Stimulated activated CD8-positive, alpha-beta memory T cell treated with anti-CD3 and anti-CD28 coated beads, Interleukin-4, amount 100 ng/mL, for 48 hours (primary cell): ENCODE results near the gene RARRES1.
A peak's percentile ranks its signal among the peaks of the same experiment; 100 is the strongest.

Experiments used
- DNase-seq: peaks from one replicate; pipeline ENCODE4 v3.0.0-alpha.2; 2020

The RARRES1 gene

GRCh38 chr3:158731938-158732855, at the start of gene RARRES1:
Gene RARRES1, minus strand, starts transcription at chr3:158732457. Its CDS starts 42 bp downstream, at chr3:158732415.
- DNase-seq: peak; percentile 65

GRCh38 chr3:158781849-158782248, 49.6 kb upstream of the RARRES1 start:
- no peak for DNase-seq

DNA sequence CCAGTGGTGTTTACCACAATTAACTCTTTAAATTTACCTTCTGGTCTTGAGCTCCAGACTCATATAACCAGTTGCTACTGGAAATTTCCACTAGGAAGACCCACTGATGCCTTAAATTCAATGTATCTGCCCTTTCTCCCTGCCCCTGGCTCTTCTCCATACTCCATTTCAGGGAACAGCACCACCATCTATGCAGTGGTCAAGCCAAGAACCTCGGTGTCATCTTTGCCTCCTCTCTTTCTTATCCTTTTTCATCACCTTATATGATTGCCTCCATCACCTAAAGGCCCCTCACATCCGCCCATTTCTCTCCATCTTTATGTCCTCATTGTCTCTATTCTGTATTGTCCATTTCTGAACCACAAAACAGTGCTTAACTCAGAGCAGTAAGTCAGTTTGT, 48.9 kb upstream of the RARRES1 start:
- DNase-seq: no peak

DNA sequence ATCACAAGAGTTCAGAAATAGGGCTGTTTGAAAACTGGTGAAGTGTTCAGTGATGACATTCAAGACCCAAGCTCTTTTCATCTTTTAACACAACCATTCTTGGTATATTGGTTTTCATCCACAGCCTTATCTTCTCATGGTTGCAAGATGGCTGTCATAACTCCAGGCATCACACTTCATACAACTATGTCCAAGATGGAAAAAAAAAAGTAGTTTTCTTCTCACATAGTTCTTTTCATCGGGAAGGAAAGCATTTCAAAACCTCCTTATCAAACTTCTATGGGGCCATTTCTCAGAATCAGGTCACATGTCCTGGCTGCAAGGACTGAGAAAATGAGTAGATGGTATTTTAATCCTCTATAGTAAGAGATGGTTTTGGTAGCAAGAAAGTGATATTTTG, 48.5 kb upstream of the RARRES1 start:
- DNase-seq: no peak

DNA sequence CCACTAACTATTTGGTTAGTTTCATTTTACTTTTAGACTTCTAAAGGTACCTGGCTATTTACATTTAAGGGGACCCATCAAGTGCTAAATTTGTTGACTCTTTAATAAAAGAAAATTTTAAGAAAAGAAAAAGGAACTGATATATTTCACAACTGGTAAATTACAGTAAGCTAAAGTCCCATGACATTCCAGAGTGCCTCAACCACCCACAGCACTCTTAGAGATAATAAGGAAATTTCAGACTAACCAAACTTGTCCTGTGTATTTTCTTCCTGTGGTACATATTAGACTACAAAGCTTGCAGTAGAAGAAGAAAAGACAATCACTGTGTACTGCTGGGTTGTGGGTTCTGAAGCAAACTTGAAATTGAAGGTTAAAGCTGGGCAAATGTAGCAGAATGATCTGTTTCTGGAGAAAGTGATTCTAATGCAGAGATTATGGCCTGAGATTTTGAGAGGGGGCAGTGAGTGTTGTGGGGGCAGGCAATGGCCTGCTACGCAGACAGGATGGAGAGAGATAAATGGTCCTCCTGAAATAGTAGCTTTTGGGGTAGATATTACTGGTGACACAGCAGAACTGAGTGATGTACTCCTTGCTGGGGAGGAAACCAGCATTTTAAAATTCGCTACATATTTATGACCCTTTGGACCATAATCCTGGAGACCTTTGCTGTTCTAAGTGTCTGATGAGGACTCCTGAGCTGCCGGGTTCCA, 45.1 kb upstream of the RARRES1 start:
- no peak for DNase-seq

DNA sequence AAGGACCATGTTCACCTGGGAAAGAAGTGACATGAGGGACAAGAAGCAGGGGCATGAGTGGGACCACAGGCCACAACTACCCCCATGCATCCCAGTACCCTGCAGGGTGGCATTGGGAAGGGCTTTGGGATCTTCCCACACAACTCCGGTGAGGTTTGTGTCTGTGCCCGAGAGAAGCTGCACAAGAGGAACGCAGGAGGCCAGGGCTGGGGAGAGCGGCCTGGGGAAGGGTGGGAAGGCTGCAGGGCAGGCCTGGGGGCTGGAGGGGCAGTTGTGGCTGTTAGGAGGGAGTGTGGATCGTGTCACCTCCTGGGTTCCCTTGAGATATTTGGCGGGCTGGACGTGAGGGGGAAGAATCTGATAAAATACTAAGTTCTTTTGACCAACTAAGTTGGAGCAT, 44.3 kb upstream of the RARRES1 start:
- no peak for DNase-seq

GRCh38 chr3:158775426-158776410, 43.5 kb upstream of the RARRES1 start:
- DNase-seq: no peak

DNA sequence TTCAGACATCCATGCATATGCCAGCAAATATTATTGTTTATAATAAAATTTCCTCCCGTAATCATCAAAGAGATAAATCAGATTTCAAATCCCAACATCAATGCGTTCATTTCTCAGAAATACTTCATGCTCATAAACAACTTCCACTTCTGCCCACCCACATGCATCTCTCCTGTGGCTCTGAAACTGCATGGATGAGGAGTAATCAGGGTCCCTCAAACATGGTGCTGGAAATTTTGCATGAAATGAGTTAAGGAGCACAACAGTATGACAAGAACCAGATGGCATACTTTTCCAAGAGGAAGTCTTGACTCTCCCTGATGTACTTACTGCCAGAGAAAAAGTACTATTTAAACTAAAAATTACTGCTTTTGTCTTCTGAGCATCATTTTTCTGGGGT, 42.7 kb upstream of the RARRES1 start:
- DNase-seq: no peak

DNA sequence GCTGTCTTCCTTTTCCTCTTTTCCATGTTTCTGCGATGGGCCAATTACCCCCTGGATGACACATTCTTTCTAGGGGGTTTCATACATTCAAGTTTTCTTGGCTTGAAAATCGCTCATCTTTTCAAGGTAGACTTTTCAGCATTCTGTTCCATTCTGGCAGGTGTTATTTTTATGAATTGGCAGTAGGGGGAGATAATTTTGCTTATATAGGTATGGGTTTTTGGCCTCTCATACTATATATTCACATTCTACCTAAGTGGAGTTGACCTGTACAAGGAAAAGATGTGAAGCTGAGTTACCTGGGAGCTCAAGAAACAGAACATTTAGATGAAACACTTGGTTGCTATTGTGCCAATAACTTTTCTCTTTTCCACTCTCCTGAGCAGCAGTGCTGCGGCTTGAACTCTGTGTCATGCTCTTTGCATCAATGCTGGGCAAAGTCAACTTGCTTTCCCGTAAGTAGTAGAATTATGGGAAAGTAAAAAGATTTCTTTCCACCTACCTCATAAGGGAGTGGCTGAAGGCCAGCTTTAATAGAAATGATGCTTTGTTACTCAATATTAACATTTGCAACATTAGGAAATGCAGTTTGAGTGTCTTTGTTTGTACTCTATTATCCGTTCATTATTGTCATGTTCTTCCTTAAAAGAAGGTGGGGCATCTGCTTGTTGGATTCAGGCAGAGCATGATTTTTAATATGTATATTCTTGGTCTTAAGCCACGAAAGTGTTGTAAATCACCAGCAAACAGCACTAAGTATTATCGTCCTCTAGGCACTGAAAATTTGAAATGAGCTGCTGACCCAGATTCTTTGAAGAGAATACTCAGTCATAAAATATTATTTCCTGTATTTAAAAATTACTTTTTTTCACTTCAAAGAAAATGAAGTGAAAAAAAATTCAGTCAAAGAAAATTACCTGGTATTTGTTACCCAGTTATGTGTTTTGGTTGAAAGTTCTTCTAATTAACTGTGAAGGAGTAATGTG, 41.9 kb upstream of the RARRES1 start:
- DNase-seq: no peak

- DNase-seq: no peak
Measured at GRCh38 chr3:158773166-158773565, 40.9 kb upstream of the RARRES1 start.

DNA sequence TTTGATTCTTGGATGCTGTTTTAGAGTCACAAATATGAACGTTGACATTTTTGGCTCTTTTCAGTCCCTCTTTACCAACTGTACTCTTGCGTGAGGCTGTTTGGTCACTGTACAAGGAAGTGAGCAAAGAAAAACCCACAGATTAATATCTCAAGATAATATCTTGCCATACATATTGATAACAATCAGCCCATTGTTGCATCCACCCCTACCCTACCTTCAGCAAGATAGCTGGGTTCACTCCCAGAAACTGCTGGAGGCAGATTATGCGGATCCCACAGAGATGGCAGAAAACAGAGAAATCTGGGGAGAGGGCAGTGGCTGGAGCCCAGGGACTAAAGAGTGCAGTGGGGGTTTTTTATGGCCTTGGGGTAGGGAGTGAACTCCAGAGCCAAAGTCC, 39.7 kb upstream of the RARRES1 start:
- no peak for DNase-seq

GRCh38 chr3:158771577-158771976, 39.3 kb upstream of the RARRES1 start:
- DNase-seq: no peak

- DNase-seq: no peak
Measured at GRCh38 chr3:158770741-158771350, 38.6 kb upstream of the RARRES1 start.

- DNase-seq: no peak
Measured at GRCh38 chr3:158769952-158770740, 37.9 kb upstream of the RARRES1 start.

DNA sequence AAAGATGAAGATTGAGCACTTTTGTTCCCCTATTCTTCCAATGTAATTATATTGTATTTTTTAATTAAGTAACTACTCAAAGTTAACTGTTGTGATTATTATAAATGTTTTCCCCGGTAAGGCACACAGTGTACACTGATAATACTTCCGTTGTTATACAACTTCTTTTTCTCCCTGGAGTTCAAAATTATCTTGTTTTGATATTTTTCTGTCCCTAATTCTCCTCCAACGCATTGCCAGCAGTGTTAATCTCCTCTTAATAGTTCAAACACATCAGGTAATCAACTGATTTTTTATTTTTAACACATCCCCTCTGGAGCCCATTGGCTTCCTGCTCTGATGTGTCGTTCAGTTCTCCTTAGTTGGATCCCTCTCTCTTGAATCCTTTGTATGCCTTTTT, 37.3 kb upstream of the RARRES1 start:
- DNase-seq: no peak

- DNase-seq: no peak
Measured at GRCh38 chr3:158768881-158769543, 36.8 kb upstream of the RARRES1 start.

DNA sequence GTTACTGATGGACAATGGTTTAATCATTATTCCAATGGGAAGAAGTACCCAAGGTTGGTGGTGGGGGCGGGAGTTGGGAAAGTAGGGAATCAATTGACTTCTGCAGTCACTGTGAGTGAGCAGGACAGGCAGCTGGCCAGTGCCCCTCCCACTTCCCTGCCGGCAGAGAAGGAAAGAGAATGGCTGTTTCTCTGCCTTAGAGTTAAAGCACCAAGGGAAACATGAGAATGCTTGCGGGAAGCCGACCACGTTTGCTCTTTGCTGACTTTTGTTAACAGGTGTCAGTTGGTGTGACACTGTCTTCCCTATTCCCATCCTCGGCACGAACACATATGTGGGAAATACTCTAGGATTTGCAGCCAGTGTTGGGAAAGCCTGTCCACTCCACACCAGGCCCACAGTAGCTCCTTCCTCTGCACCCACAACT, 36.1 kb upstream of the RARRES1 start:
- DNase-seq: no peak

DNA sequence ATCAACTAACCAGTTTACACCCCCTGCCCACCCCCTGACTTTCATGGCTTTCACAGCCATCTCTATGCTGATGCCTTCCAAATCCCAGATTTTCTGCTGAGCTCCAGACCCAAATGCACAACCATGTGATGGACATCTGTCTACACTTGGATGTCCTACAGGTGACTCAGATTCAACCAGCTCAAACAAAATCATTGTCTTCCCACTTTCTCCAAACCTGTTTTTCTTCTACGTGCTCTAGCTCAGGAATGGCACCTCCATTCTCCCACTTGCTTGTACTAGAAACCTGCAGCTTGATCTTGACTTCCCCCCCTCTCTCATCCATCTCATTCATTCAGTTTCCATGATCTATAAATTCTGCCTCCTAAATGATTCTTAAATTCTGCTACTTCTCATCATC, 34.1 kb upstream of the RARRES1 start:
- DNase-seq: no peak

DNA sequence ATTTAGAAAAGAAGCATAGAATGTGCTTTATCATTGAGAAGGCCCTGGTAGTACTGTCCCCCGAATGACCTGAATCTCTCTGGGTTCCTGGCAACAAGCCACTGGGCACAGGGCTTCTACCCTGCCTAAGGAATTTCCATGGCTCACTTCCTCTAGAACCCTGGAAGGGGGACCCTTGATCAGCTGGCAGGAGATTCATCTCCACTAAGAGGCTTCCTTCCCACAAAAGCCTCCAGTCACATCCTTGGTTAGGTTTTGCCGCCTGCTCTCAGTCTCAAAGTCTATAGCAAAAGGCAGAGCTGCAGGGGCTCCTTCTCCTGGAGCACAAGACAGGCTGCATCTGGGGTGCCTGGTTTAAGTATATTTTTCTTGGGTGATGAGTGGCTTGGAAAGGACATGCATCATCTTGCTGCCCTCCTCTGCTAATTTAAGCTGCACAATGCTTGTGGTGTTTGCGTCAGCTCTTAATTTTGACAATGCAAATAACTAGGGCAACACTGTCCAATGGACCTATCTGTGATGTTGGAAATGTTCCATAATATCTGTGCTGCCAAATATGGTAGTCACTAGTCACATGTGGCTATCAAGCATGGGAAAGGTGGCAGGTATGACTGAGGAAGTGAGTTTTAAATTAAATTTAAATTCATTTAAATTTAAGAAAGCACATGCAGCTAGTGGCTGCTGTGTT, 33.4 kb upstream of the RARRES1 start:
- no peak for DNase-seq
